Osteoblast (primary cell): ENCODE data around the gene ZNF507. TPM values are rescaled to one million over a fixed set of nuclear protein-coding genes. Genes with fewer than 3 reads are reported as not detected.

Experiments used
- DNase-seq: peaks from one replicate; pipeline ENCODE4 v3.0.0; 2011; ENCODE audit warnings: low spot score, mixed read lengths; ENCODE audit not compliant: insufficient read length; ENCODE audit errors: missing footprints
- H2AFZ ChIP-seq: 2 replicates; pipeline ENCODE4 v1.6.0; 2011; ENCODE audit warnings: mild to moderate bottlenecking, low read length
- H3K27ac ChIP-seq: 2 replicates; pipeline ENCODE4 v1.5.1; 2011; ENCODE audit warnings: mild to moderate bottlenecking, low read depth, low read length, moderate library complexity
- H3K27me3 ChIP-seq: 2 replicates; pipeline ENCODE4 v1.6.0; 2012; ENCODE audit warnings: mild to moderate bottlenecking, control low read depth, inconsistent platforms, low read length, moderate library complexity; ENCODE audit not compliant: insufficient read depth
- H3K36me3 ChIP-seq: 2 replicates; pipeline ENCODE4 v1.5.1; 2011; ENCODE audit warnings: mild to moderate bottlenecking, low read length, control low read depth, moderate library complexity; ENCODE audit not compliant: insufficient read depth
- H3K4me1 ChIP-seq: 2 replicates; pipeline ENCODE4 v1.5.1; 2011; ENCODE audit warnings: mild to moderate bottlenecking, low read length, control low read depth, moderate library complexity; ENCODE audit not compliant: insufficient read depth
- H3K4me2 ChIP-seq: 2 replicates; pipeline ENCODE4 v1.6.0; 2011; ENCODE audit warnings: mild to moderate bottlenecking, low read length; ENCODE audit not compliant: insufficient read depth
- H3K4me3 ChIP-seq: fragments of 200-600 bp; sonication (generic); 3 replicates; pipeline ENCODE4 v1.5.1; 2012; ENCODE audit warnings: mild to moderate bottlenecking, low read length, inconsistent platforms; ENCODE audit not compliant: insufficient read depth
- H3K79me2 ChIP-seq: 2 replicates; pipeline ENCODE4 v1.6.0; 2012; ENCODE audit warnings: mild to moderate bottlenecking, low read length, control low read depth, inconsistent platforms; ENCODE audit not compliant: insufficient read depth
- H3K9me3 ChIP-seq: 2 replicates; pipeline ENCODE4 v1.5.1; 2011; ENCODE audit warnings: low read depth, low read length, control low read depth
- H4K20me1 ChIP-seq: 2 replicates; pipeline ENCODE4 v1.6.0; 2012; ENCODE audit warnings: mild to moderate bottlenecking, low read length, control low read depth; ENCODE audit not compliant: insufficient read depth
- total RNA-seq: library from RNA; depleted of rRNA; stranded (reverse); fragments of >200 nt; gene quantifications from 2 replicates; pipeline ENCODE4 v1.2.3, GENCODE V29; 2012
- TF ChIP-seq, protein P1 (sequence below): IDR thresholded peaks from 2 replicates; pipeline ENCODE4 v1.5.1; 2011; ENCODE audit warnings: mild to moderate bottlenecking, low read depth, low read length, moderate library complexity; ENCODE audit errors: extremely low read depth

The ZNF507 gene
- total RNA-seq, 1 donor = 13.0 TPM

- TF ChIP-seq, protein P1, sequence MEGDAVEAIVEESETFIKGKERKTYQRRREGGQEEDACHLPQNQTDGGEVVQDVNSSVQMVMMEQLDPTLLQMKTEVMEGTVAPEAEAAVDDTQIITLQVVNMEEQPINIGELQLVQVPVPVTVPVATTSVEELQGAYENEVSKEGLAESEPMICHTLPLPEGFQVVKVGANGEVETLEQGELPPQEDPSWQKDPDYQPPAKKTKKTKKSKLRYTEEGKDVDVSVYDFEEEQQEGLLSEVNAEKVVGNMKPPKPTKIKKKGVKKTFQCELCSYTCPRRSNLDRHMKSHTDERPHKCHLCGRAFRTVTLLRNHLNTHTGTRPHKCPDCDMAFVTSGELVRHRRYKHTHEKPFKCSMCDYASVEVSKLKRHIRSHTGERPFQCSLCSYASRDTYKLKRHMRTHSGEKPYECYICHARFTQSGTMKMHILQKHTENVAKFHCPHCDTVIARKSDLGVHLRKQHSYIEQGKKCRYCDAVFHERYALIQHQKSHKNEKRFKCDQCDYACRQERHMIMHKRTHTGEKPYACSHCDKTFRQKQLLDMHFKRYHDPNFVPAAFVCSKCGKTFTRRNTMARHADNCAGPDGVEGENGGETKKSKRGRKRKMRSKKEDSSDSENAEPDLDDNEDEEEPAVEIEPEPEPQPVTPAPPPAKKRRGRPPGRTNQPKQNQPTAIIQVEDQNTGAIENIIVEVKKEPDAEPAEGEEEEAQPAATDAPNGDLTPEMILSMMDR = peak; percentile 29
- Histone ChIP-seq H3K36me3 (no peaks in the 10 kb centered on the region), H3K4me2 (peak overlapping the region; percentile 36), H3K4me3 (no peak overlapping the region), H2AFZ (peak overlapping the region; percentile 23), H3K9me3 (no peaks in the 10 kb centered on the region), H3K27ac (no peak overlapping the region), H3K4me1 (no peaks in the 10 kb centered on the region), H3K27me3 (peaks cover 3% of the 10 kb centered on the region), H4K20me1 (no peaks in the 10 kb centered on the region), H3K79me2 (no peaks in the 10 kb centered on the region)
- peak; percentile 88 for DNase-seq
Observed at GRCh38 chr19:32336259-32337083, 8.9 kb upstream of the ZNF507 start.

- Histone ChIP-seq H3K4me3 (no peak overlapping the region), H2AFZ (peak overlapping the region; percentile 23), H3K27me3 (peaks cover 3% of the 10 kb centered on the region), H3K9me3 (no peaks in the 10 kb centered on the region), H3K79me2 (no peaks in the 10 kb centered on the region), H4K20me1 (no peaks in the 10 kb centered on the region), H3K36me3 (no peaks in the 10 kb centered on the region), H3K27ac (no peak overlapping the region), H3K4me2 (peak overlapping the region; percentile 36), H3K4me1 (no peaks in the 10 kb centered on the region)
- TF ChIP-seq, protein P1 = peak; percentile 2
- no peak for DNase-seq
Observed at GRCh38 chr19:32337084-32337808, 8.2 kb upstream of the ZNF507 start.

GRCh38 chr19:32339423-32339822 lies 6.0 kb upstream of the ZNF507 start:
- H3K4me3 ChIP-seq = no peak overlapping the region
- no peaks in the 10 kb centered on the region for H3K4me1 ChIP-seq
- H3K4me2 ChIP-seq = no peak overlapping the region
- H2AFZ ChIP-seq = no peak overlapping the region
- no peaks in the 10 kb centered on the region for H3K79me2 ChIP-seq
- no peak for DNase-seq
- TF ChIP-seq, protein P1 = no peak
- H3K27me3 ChIP-seq = no peaks in the 10 kb centered on the region
- no peaks in the 10 kb centered on the region for H3K36me3 ChIP-seq
- H4K20me1 ChIP-seq = no peaks in the 10 kb centered on the region
- no peaks in the 10 kb centered on the region for H3K9me3 ChIP-seq
- no peak overlapping the region for H3K27ac ChIP-seq
